Bronchial smooth muscle cell (primary cell): ENCODE data around the gene OLFM2. TPM values are rescaled to one million over a fixed set of nuclear protein-coding genes. Genes with fewer than 3 reads are reported as not detected.

ENCODE experiments used
- total RNA-seq: library from RNA; depleted of rRNA; stranded (reverse); fragments of >200 nt; gene quantifications from 2 replicates; pipeline ENCODE4 v1.2.1, GENCODE V29; 2014

The OLFM2 gene
- 2.8 and 3.2 TPM in 2 replicates for total RNA-seq

DNA sequence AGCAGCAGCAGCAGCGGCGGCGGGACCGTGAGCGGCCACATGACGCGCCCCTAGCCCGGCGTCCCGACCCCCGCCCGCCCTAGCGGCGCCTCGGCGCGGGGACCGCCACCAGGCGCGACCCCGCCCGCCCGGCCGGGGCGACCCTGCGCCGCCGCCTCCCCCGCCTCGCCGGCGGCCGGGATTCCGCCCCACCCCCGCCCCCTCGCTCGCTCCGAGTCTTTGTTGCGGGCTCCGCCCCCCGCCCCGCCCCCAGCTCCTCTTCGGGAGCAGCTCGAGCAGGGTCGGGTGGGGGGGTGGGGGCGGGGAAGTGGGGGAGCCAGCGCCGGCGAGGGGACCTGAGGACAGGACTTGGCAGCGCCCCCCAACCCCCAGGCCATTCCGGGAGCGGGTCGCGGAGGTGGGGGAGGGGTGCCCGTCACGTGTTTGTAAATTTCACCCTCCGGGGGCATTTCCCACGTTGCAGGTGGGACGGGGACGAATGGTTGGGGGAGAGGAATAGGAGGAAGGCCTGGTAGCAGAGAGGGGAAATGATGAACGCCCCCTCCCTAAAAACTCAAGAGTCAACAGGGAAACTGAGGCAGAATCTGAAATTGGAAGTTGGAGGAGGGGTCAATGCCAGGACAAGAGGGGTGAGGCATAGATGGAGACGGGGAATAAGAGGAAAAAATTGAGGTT lies at the start of gene OLFM2:
OLFM2 (minus strand) TSS at position 190 of the 675 bp plus-strand sequence; CDS start at position 41, 149 bp downstream.

GRCh38 chr19:9834726-9835506 lies 101.4 kb downstream of the OLFM2 start, which contains the start of gene PIN1:
PIN1 (plus strand) TSS chr19:9835318; CDS start chr19:9835345, 27 bp downstream.

DNA sequence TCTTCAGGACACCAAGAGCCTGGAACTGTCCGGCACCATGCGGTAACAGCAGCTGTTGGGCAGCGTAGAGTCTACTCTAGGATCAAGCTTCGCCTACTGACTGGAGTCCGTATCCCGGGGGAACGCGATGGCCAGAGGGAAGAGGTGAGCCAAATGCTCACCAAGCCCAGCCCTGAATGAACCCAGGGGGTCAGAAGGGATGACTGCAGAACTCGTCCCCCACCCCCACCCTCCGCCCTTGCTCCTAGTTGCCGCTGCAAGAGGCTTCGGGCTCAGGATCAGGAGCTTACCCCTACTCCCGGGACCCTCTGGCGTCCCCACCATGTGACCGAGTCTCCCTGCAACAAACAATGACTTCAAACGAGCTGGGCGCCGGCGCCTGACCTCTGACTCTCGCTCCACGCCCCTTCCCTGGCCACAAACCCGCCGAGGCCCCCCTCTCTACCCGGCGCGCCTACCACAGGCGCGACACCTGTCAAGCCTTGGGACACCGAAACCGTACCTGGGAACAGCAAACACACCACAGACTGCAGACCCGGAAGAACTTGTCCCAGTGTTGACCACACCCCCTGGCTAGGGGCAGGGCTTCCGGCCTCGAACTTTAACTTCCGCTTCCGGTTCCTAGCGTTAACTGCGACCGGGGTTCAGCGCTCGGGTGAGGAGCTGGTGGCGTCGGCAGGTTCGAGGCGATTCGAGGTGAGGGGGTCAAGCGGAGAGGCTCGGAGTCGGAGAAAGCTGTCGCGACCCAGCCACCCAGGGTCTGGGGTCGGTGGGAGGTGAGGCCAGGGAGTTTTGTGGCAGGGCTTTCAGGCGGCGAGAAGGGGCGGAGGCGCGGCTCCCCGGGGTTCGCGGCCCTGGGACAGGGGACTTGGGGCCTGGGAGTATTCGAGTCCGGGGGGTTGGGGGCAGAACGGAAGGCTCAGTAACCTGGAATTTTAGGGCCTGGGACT lies 108.8 kb downstream of the OLFM2 start, which contains the start of gene UBL5:
UBL5 (plus strand) TSS at position 630 of the 950 bp plus-strand sequence. CDS start 420 bp downstream, outside the sequence.

DNA sequence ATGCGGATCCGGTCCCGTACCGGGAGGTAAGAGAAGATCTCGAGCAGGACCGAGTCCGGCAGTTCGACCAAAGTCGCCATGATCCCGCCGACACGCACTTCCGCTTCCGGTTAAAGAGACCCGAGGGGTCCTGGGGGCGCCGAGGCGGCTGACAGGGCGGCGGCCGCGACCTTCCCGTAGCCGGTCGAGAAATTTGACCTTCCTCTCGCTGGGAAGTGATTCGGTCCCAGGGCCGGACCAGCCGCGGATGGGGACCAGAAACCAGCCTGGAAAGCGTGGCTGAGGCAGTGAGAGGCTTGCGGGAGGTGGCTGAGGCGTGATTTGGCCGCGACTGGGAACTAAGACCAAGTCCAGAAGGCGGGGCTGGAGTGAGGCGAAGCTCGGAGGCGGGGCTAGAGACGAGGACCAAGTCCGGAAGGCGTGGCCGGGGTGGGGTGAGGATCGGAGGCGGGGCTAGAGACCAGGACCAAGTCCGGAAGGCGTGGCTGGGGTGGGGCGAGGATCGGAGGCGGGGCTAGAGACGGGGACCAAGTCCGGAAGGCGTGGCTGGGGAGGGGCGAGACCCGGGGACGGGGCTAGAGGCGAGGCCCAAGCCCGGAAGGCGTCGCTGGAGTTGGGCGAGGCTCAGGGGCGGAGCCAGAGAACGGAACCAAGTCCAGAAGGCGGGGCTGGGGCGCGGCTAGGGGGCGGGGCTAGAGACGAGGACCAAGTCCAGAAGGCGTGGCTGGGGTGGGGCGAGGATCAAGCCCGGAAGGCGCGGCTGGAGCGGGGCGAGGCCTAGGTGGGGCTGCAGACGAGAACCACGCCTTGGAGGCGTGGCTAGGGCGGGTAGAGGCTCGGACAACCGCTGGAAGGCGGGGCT lies 117.3 kb downstream of the OLFM2 start, which contains the start of gene FBXL12:
FBXL12 (minus strand) TSS at position 346 of the 862 bp plus-strand sequence; CDS start at position 80, 266 bp downstream.

Other genes with a start within 250 kb of the OLFM2 start
- gene ZNF846, start 167.8 kb downstream of the OLFM2 start, total RNA-seq: 17.0 and 18.5 TPM in 2 replicates
- 13.1 and 13.6 TPM in 2 replicates for gene FBXL12, start 117.4 kb downstream of the OLFM2 start, total RNA-seq
- gene UBL5, start 108.6 kb downstream of the OLFM2 start, total RNA-seq: 222 and 285 TPM in 2 replicates
- 79.8 and 95.5 TPM in 2 replicates for gene PIN1, start 101.2 kb downstream of the OLFM2 start, total RNA-seq
- 1.6 and 1.7 TPM in 2 replicates for gene COL5A3, start 74.0 kb upstream of the OLFM2 start, total RNA-seq
- not detected in 2 replicates for gene RDH8, start 77.0 kb upstream of the OLFM2 start, total RNA-seq
- gene SHFL, start 149.8 kb upstream of the OLFM2 start, total RNA-seq: 23.0 and 26.8 TPM in 2 replicates
- 0.09 and 0.16 TPM in 2 replicates for gene ANGPTL6, start 166.2 kb upstream of the OLFM2 start, total RNA-seq
- gene PPAN, start 169.8 kb upstream of the OLFM2 start, total RNA-seq: 21.9 and 22.2 TPM in 2 replicates
- 1.9 and 3.0 TPM in 2 replicates for gene P2RY11, start 175.2 kb upstream of the OLFM2 start, total RNA-seq
- gene EIF3G, start 183.4 kb upstream of the OLFM2 start, total RNA-seq: 329 and 373 TPM in 2 replicates